Measurements from ENCODE around the gene FAR1. TPM values are rescaled to one million over a fixed set of nuclear protein-coding genes. Genes with fewer than 3 reads are reported as not detected.
"Not testable (repeated sequence)": the region's sequence is repeated elsewhere in the genome, so short reads cannot be mapped to it uniquely, and the experiment has no call there.

The FAR1 gene
- total and polyA plus RNA-seq, 4 experiments from 2014 or later = 3.0 to 39.7 (median 22.2) TPM

DNA sequence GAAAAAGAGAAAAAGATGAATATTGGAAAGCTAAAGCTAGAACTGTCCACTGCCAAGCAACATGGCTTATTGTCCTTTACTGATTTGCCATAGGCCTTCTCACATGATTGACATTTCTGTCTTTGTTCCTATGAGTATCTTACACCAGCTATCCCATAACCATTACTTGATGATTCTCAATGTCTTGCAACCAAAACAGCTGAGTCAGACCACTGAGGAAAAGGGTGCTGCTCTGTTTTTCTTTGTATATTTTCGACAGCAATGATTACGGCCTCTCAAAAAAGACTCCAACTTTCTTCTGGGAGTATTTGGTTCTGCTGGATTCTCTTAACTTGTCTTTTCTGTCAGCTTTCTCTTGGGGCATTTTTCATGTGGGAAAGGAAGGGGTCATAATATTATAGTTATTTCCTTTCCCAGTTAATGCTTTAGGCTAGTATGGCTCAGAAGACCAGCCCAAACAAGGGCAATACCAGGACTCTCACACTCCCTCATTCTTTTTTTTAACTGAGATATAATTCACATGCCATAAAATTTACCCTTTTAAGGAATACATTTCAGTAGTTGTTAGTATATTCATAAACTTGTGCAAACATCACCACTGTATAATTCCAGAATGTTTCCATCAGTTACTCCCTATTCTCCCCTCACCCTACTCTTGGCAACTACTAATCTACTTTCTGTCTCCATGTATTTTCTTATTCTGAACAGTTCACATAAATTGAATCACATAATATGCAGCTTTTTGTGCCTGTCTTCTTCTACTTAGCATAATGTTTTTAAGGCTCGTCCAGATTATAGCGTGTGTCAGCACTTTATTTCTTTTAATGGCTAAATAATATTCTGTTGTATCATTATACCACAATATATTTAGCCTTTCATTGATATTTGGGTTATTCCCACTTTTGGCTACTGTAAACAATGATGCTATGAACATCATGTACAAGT is 31.1 kb upstream of the FAR1 start:
- Histone ChIP-seq H3K4me3 (ENCODE audit: low read length in 2 of 2) (no peak overlapping the region), H3K36me3 (ENCODE audit: insufficient read depth, low read length) (no peaks in the 10 kb centered on the region), H3K27me3 (ENCODE audit: insufficient read depth, low read length) (no peaks in the 10 kb centered on the region), H3K9me3 (ENCODE audit: control insufficient read depth in 1 of 2, low read length in 2 of 2) (no peaks in the 10 kb centered on the region), H3K27ac (ENCODE audit: low read depth, low read length) (no peak overlapping the region), H3K4me1 (ENCODE audit: insufficient read depth, low read length) (no peaks in the 10 kb centered on the region)
- POLR2A ChIA-PET (ENCODE audit: partially characterized antibody) = no interaction called here
- Mint-ChIP-seq H3K9me3 (peaks cover 0 to 14% (median 5%) of the 10 kb centered on the region in 8 donors), H3K27me3 (peaks cover 3 to 17% of the 10 kb centered on the region in 2 donors), H3K4me1 (no peaks in the 10 kb centered on the region), H3K27ac (no peak overlapping the region), H3K36me3 (no peaks in the 10 kb centered on the region), H3K4me3 (no peak overlapping the region)
- intact Hi-C loops (cut with micrococcal nuclease) = no loop called here
- no peak for DNase-seq
- CTCF ChIA-PET (ENCODE audit: partially characterized antibody) = no interaction called here

DNA sequence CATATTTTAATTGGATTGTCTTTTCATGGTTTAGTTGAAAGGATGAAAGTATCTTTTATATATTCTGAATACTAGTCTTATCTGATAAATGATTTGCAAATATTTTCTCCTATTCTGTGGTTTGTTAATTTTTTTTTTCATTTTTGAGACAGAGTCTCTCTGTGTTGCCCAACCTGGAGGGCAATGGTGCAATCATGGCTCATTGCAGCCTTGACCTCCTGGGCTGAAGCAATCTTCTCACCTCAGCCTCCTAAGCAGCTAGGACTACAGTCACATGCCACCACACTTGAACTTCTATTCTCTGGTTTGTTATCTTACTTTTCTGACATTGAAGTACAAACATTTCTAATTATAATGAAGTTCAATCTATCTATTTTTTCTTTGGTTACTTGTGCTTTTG is 30.0 kb upstream of the FAR1 start:
- POLR2A ChIA-PET (ENCODE audit: partially characterized antibody) = no interaction called here
- no peak for DNase-seq
- Mint-ChIP-seq H3K4me3 (no peak overlapping the region), H3K4me1 (no peaks in the 10 kb centered on the region), H3K27ac (no peak overlapping the region), H3K36me3 (no peaks in the 10 kb centered on the region), H3K27me3 (peaks cover 2 to 17% of the 10 kb centered on the region in 2 donors), H3K9me3 (peaks cover 0 to 14% (median 4%) of the 10 kb centered on the region in 8 donors)
- intact Hi-C loops (cut with micrococcal nuclease) = no loop called here
- no peak overlapping the region for H3K4me3 ChIP-seq (ENCODE audit: low read length in 2 of 2)
- no peak overlapping the region for H3K27ac ChIP-seq (ENCODE audit: low read depth, low read length)
- CTCF ChIA-PET (ENCODE audit: partially characterized antibody) = no interaction called here
- H3K27me3 ChIP-seq (ENCODE audit: insufficient read depth, low read length) = no peaks in the 10 kb centered on the region
- H3K36me3 ChIP-seq (ENCODE audit: insufficient read depth, low read length) = no peaks in the 10 kb centered on the region
- H3K4me1 ChIP-seq (ENCODE audit: insufficient read depth, low read length) = no peaks in the 10 kb centered on the region
- H3K9me3 ChIP-seq (ENCODE audit: control insufficient read depth in 1 of 2, low read length in 2 of 2) = no peaks in the 10 kb centered on the region

DNA sequence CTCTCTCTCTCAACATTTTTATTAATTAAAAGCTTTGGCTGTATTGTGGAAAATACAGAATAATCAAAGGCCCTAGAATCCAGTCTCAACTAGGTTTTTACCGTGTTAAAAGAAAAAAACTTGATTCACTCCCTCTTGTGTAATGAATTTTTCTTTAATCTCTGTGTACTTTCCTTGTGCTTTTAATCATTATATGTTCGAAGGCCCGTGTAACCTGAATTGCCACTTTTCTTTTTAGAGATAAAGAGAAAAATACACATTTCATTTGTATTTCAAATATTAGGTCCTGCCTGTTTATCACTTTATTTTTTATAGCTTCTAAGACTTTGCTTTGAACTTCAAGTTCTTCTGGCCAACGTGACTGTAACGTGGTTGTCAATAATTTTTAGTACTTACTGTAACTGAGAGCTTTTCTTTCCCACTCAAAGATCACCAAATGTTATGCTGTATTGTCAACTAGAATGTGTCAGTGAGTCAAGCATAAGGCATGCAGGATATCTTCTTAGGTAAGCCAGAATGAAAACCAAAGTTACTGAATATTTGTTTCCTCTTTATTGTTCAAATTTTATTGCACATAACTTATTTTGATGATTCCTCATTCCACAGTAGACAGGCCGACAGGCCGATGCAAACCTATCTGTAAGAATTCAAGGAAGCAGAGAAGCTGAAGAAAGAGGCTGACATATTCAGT is 23.3 kb upstream of the FAR1 start:
- Mint-ChIP-seq H3K27ac (no peak overlapping the region), H3K9me3 (peaks cover 0 to 5% (median under 1%) of the 10 kb centered on the region in 8 donors), H3K36me3 (peaks cover 0 to 3% of the 10 kb centered on the region in 2 donors), H3K27me3 (peaks cover 7 to 12% of the 10 kb centered on the region in 2 donors), H3K4me3 (no peak overlapping the region), H3K4me1 (no peaks in the 10 kb centered on the region)
- H3K4me1 ChIP-seq (ENCODE audit: insufficient read depth, low read length) = no peaks in the 10 kb centered on the region
- no peaks in the 10 kb centered on the region for H3K36me3 ChIP-seq (ENCODE audit: insufficient read depth, low read length)
- H3K27me3 ChIP-seq (ENCODE audit: insufficient read depth, low read length) = no peaks in the 10 kb centered on the region
- H3K27ac ChIP-seq (ENCODE audit: low read depth, low read length) = no peak overlapping the region
- H3K9me3 ChIP-seq (ENCODE audit: control insufficient read depth in 1 of 2, low read length in 2 of 2) = no peaks in the 10 kb centered on the region
- ChIA-PET POLR2A (ENCODE audit: partially characterized antibody) (no interaction called here), CTCF (ENCODE audit: partially characterized antibody) (no interaction called here)
- no peak for DNase-seq
- intact Hi-C loops (cut with micrococcal nuclease) = no loop called here
- no peak overlapping the region for H3K4me3 ChIP-seq (ENCODE audit: low read length in 2 of 2)

DNA sequence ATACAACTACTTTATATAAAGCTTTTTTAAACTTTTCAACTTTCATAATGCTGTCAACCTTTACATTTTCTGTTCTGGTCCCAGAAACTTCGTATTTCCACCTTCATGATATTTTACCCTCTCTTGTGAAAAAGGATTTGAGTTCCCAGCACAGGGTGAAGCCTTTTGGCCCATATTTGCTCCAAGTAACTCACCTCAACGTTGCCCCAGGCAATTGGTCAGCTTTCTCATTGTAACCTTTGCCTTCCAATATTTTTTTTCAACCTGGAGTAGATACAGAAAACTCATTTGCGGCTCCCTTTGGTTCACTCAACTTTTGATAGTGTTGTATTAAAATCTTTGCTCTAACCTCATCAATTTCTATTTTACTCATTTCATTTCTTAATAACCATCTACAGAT is 21.1 kb upstream of the FAR1 start:
- intact Hi-C loops (cut with micrococcal nuclease) = no loop called here
- H3K36me3 ChIP-seq (ENCODE audit: insufficient read depth, low read length) = no peaks in the 10 kb centered on the region
- DNase-seq = no peak
- H3K27ac ChIP-seq (ENCODE audit: low read depth, low read length) = no peak overlapping the region
- no peak overlapping the region for H3K4me3 ChIP-seq (ENCODE audit: low read length in 2 of 2)
- Mint-ChIP-seq H3K36me3 (peaks cover 0 to 3% of the 10 kb centered on the region in 2 donors), H3K4me3 (no peak overlapping the region), H3K9me3 (peaks cover 0 to 6% (median under 1%) of the 10 kb centered on the region in 8 donors), H3K27me3 (peaks cover 6 to 22% of the 10 kb centered on the region in 2 donors), H3K4me1 (no peaks in the 10 kb centered on the region), H3K27ac (no peak overlapping the region)
- no peaks in the 10 kb centered on the region for H3K4me1 ChIP-seq (ENCODE audit: insufficient read depth, low read length)
- POLR2A ChIA-PET (ENCODE audit: partially characterized antibody) = no interaction called here
- no peaks in the 10 kb centered on the region for H3K27me3 ChIP-seq (ENCODE audit: insufficient read depth, low read length)
- CTCF ChIA-PET (ENCODE audit: partially characterized antibody) = no interaction called here
- no peaks in the 10 kb centered on the region for H3K9me3 ChIP-seq (ENCODE audit: control insufficient read depth in 1 of 2, low read length in 2 of 2)

DNA sequence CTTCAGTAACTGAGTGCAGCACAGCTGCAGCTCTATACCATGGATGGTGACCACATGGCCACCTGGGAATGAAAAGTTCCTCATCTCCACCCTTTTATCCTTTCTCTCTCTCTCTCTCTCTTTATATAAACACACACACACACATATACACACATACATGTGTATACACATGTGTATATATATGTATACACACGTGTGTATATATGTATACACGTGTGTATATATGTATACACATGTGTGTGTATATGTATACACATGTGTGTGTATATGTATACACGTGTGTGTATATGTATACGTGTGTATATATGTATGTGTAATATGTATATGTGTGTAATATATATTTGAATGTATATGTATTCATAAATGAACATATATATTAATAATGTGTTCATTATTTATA is 18.8 kb upstream of the FAR1 start:
- Mint-ChIP-seq H3K27ac (no peak overlapping the region), H3K4me3 (no peak overlapping the region), H3K27me3 (peaks cover 15 to 32% of the 10 kb centered on the region in 2 donors), H3K4me1 (no peaks in the 10 kb centered on the region), H3K36me3 (peaks cover 0 to 3% of the 10 kb centered on the region in 2 donors), H3K9me3 (peaks cover 0 to 5% (median 1%) of the 10 kb centered on the region in 8 donors)
- Histone ChIP-seq H3K27me3 (ENCODE audit: insufficient read depth, low read length) (no peaks in the 10 kb centered on the region), H3K9me3 (ENCODE audit: control insufficient read depth in 1 of 2, low read length in 2 of 2) (no peaks in the 10 kb centered on the region), H3K4me1 (ENCODE audit: insufficient read depth, low read length) (no peaks in the 10 kb centered on the region), H3K36me3 (ENCODE audit: insufficient read depth, low read length) (no peaks in the 10 kb centered on the region), H3K4me3 (ENCODE audit: low read length in 2 of 2) (no peak overlapping the region), H3K27ac (ENCODE audit: low read depth, low read length) (no peak overlapping the region)
- CTCF ChIA-PET (ENCODE audit: partially characterized antibody) = no interaction called here
- no peak for DNase-seq
- intact Hi-C loops (cut with micrococcal nuclease) = no loop called here
- POLR2A ChIA-PET (ENCODE audit: partially characterized antibody) = no interaction called here

DNA sequence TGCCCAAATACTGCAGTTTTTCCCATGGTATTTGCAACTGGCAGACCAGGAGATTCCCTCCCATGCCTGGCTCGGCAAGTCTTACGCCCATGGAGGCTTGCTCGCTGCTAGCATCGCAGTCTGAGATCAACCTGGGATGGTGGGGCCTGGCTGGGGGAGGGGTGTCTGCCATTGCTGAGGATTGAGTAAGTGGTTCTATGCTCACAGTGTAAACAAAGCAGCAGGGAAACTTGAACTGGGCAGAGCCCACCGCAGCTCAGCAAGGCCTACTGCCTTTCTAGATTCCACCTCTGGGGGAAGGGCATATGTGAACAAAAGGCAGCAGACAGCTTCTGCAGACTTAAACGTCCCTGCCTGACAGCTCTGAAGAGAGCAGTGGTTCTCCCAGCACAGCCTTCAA is 17.0 kb upstream of the FAR1 start:
- H3K27ac ChIP-seq (ENCODE audit: low read depth, low read length); H3K4me1 Mint-ChIP-seq; DNase-seq; H3K9me3 Mint-ChIP-seq; H3K9me3 ChIP-seq (ENCODE audit: control insufficient read depth in 1 of 2, low read length in 2 of 2); H3K27me3 ChIP-seq (ENCODE audit: insufficient read depth, low read length); H3K4me3 ChIP-seq (ENCODE audit: low read length in 2 of 2); POLR2A ChIA-PET (ENCODE audit: partially characterized antibody); H3K36me3 Mint-ChIP-seq; H3K4me3 Mint-ChIP-seq; H3K27ac Mint-ChIP-seq; CTCF ChIA-PET (ENCODE audit: partially characterized antibody); H3K36me3 ChIP-seq (ENCODE audit: insufficient read depth, low read length); intact Hi-C loops (cut with micrococcal nuclease); H3K4me1 ChIP-seq (ENCODE audit: insufficient read depth, low read length): not testable (repeated sequence)
- H3K27me3 Mint-ChIP-seq = peaks cover 19 to 35% of the 10 kb centered on the region in 2 donors

DNA sequence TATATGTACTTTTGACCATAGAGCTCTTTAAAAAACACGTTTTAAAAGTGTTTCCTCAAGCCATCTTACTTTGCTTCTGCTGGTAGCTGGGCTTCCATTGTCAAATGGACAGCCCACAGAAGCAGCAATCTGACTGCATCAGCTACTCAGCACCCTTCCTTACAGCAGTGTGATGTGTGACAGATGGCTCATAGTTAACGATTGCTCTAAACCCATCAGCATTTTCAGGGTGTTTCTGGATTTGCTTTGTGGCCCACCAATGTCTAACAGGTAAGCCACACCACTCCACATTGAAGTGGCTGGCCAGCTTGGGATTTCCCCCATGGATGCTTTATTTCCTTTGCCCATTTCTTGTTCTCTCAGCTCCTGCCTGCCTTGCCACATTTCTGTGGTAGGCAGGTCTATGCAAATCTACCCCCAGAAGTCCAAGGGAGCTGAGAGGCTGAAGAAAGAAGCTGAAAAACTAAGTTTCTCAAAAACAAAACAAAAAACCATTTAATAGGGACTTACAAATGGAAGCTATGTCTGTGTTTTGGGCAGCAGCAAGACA is 7.3 kb upstream of the FAR1 start:
- no peaks in the 10 kb centered on the region for H3K36me3 ChIP-seq (ENCODE audit: insufficient read depth, low read length)
- Mint-ChIP-seq H3K27ac (no peak overlapping the region), H3K27me3 (peaks cover 8 to 10% of the 10 kb centered on the region in 2 donors), H3K36me3 (peaks cover 0 to 3% of the 10 kb centered on the region in 2 donors), H3K9me3 (peaks cover 0 to 47% (median 23%) of the 10 kb centered on the region in 8 donors), H3K4me1 (no peaks in the 10 kb centered on the region), H3K4me3 (no peak overlapping the region)
- intact Hi-C loops (cut with micrococcal nuclease) = no loop called here
- ChIA-PET POLR2A (ENCODE audit: partially characterized antibody) (no interaction called here), CTCF (ENCODE audit: partially characterized antibody) (no interaction called here)
- peaks cover 0 to 8% of the 10 kb centered on the region in 2 donors for H3K9me3 ChIP-seq (ENCODE audit: control insufficient read depth in 1 of 2, low read length in 2 of 2)
- H3K4me3 ChIP-seq (ENCODE audit: low read length in 2 of 2) = no peak overlapping the region
- no peaks in the 10 kb centered on the region for H3K27me3 ChIP-seq (ENCODE audit: insufficient read depth, low read length)
- H3K4me1 ChIP-seq (ENCODE audit: insufficient read depth, low read length) = no peaks in the 10 kb centered on the region
- H3K27ac ChIP-seq (ENCODE audit: low read depth, low read length) = no peak overlapping the region
- no peak for DNase-seq

Measured in CD4-positive, alpha-beta memory T cell (primary cell).